H9 (cell line): ENCODE results near the gene RITA1. TPM values are rescaled to one million over a fixed set of nuclear protein-coding genes. Genes with fewer than 3 reads are reported as not detected.

Experiments
- DNase-seq: peaks from one replicate; pipeline ENCODE4 v3.0.0-alpha.2; 2017
- H2AFZ ChIP-seq: one replicate; pipeline ENCODE4 v1.6.1; 2013; ENCODE audit warnings: mild to moderate bottlenecking, low read length, control low read depth, moderate library complexity
- H2AK5ac ChIP-seq: 2 replicates; pipeline ENCODE4 v1.6.1; 2013; ENCODE audit warnings: low read length, control low read depth, mixed read lengths; ENCODE audit not compliant: insufficient read length
- H2BK120ac ChIP-seq: one replicate; pipeline ENCODE4 v1.6.1; 2013; ENCODE audit warnings: low read depth, mild to moderate bottlenecking, low read length, control low read depth, inconsistent platforms; ENCODE audit not compliant: poor library complexity, severe bottlenecking
- H2BK12ac ChIP-seq: 2 replicates; pipeline ENCODE4 v1.6.1; 2013; ENCODE audit warnings: low read length, control low read depth, mixed read lengths, low read depth; ENCODE audit not compliant: insufficient read length
- H2BK15ac ChIP-seq: 2 replicates; pipeline ENCODE4 v1.6.1; 2013; ENCODE audit warnings: low read depth, low read length, control low read depth
- H2BK20ac ChIP-seq: one replicate; pipeline ENCODE4 v1.6.1; 2013; ENCODE audit warnings: low read depth, mild to moderate bottlenecking, low read length, control low read depth, inconsistent platforms; ENCODE audit not compliant: poor library complexity, severe bottlenecking
- H2BK5ac ChIP-seq: 2 replicates; pipeline ENCODE4 v1.6.1; 2013; ENCODE audit warnings: low read length, control low read depth, mixed read lengths; ENCODE audit not compliant: insufficient read length
- H3K14ac ChIP-seq: 2 replicates; pipeline ENCODE4 v1.6.1; 2013; ENCODE audit warnings: low read length, control low read depth; ENCODE audit not compliant: insufficient read depth
- H3K18ac ChIP-seq: 2 replicates; pipeline ENCODE4 v1.6.1; 2013; ENCODE audit warnings: low read depth, mild to moderate bottlenecking, mixed read lengths, low read length, control low read depth; ENCODE audit not compliant: insufficient read length
- H3K23ac ChIP-seq: 2 replicates; pipeline ENCODE4 v1.6.1; 2013; ENCODE audit warnings: low read length, control low read depth, mixed read lengths, low read depth; ENCODE audit not compliant: insufficient read length
- H3K23me2 ChIP-seq: 2 replicates; pipeline ENCODE4 v1.6.1; 2013; ENCODE audit warnings: low read depth, mild to moderate bottlenecking, mixed read lengths, low read length, control low read depth; ENCODE audit not compliant: insufficient read length, poor library complexity, severe bottlenecking
- H3K27ac ChIP-seq: 2 replicates; pipeline ENCODE4 v1.5.1; 2013; ENCODE audit warnings: low read length, control low read depth, mixed read lengths, low read depth; ENCODE audit not compliant: insufficient read length
- H3K27me3 ChIP-seq: 2 replicates; pipeline ENCODE4 v1.6.1; 2013; ENCODE audit warnings: low read length, control low read depth, inconsistent platforms; ENCODE audit not compliant: insufficient read depth
- H3K4ac ChIP-seq: 2 replicates; pipeline ENCODE4 v1.6.1; 2013; ENCODE audit warnings: low read depth, mild to moderate bottlenecking, control low read depth, inconsistent platforms, low read length, moderate library complexity
- H3K4me1 ChIP-seq: 2 replicates; pipeline ENCODE4 v1.6.1; 2013; ENCODE audit warnings: low read length, control low read depth, inconsistent platforms; ENCODE audit not compliant: insufficient read depth
- H3K4me2 ChIP-seq: 2 replicates; pipeline ENCODE4 v1.6.1; 2013; ENCODE audit warnings: low read length, control low read depth, mixed read lengths; ENCODE audit not compliant: insufficient read length, insufficient read depth
- H3K56ac ChIP-seq: 2 replicates; pipeline ENCODE4 v1.6.1; 2013; ENCODE audit warnings: low read depth, mild to moderate bottlenecking, mixed read lengths, low read length, control low read depth; ENCODE audit not compliant: insufficient read length
- H3K79me1 ChIP-seq: 2 replicates; pipeline ENCODE4 v1.6.1; 2013; ENCODE audit warnings: low read depth, mild to moderate bottlenecking, moderate library complexity, low read length, control low read depth, inconsistent platforms; ENCODE audit not compliant: insufficient read depth, poor library complexity, severe bottlenecking
- H3K79me2 ChIP-seq: 2 replicates; pipeline ENCODE4 v1.6.1; 2013; ENCODE audit warnings: low read length, control low read depth, inconsistent platforms; ENCODE audit not compliant: insufficient read depth
- H3K9ac ChIP-seq: 2 replicates; pipeline ENCODE4 v1.6.1; 2013; ENCODE audit warnings: low read length, control low read depth, mixed read lengths; ENCODE audit not compliant: insufficient read length; ENCODE audit errors: extremely low read depth
- H3K9me3 ChIP-seq: one replicate; pipeline ENCODE4 v1.6.1; 2013; ENCODE audit warnings: low read depth, low read length, inconsistent platforms; ENCODE audit not compliant: control insufficient read depth
- H3T11ph ChIP-seq: one replicate; pipeline ENCODE4 v1.6.1; 2013; ENCODE audit warnings: mild to moderate bottlenecking, low read length, control low read depth, inconsistent platforms
- H4K20me1 ChIP-seq: one replicate; pipeline ENCODE4 v1.6.1; 2013; ENCODE audit not compliant: control insufficient read depth, insufficient read length, insufficient read depth
- H4K5ac ChIP-seq: 2 replicates; pipeline ENCODE4 v1.6.1; 2013; ENCODE audit warnings: low read depth, mild to moderate bottlenecking, mixed read lengths, low read length, control low read depth; ENCODE audit not compliant: insufficient read length
- H4K8ac ChIP-seq: replicated peaks from 2 replicates; pipeline ENCODE4 v1.6.1; 2013; ENCODE audit warnings: low read length, control low read depth, mixed read lengths, low read depth; ENCODE audit not compliant: insufficient read length
- H4K91ac ChIP-seq: 2 replicates; pipeline ENCODE4 v1.6.1; 2013; ENCODE audit warnings: low read depth, mild to moderate bottlenecking, moderate library complexity, mixed read lengths, low read length, control low read depth; ENCODE audit not compliant: insufficient read length
- H3K27ac Mint-ChIP-seq, 3 experiments: 2 replicates in 2 of 3; 3 replicates in 1 of 3; pipeline ENCODE4 v1.8.0; 2020 to 2021; ENCODE audit warnings: mixed read lengths in 3 of 3, mild to moderate bottlenecking in 1 of 3, moderate library complexity in 1 of 3
- H3K27me3 Mint-ChIP-seq: 2 replicates; pipeline ENCODE4 v1.8.0; 2021; ENCODE audit warnings: low read depth, mild to moderate bottlenecking, moderate library complexity, mixed read lengths
- H3K36me3 Mint-ChIP-seq, 3 experiments: 2 replicates in 2 of 3; 3 replicates in 1 of 3; pipeline ENCODE4 v1.8.0; 2020 to 2021; ENCODE audit warnings: low read depth in 3 of 3, mixed read lengths in 3 of 3; ENCODE audit not compliant: insufficient read depth in 1 of 3
- H3K4me1 Mint-ChIP-seq, 2 experiments: 2 replicates each; pipeline ENCODE4 v1.8.0; 2020; ENCODE audit warnings: mixed read lengths in 2 of 2
- H3K4me3 Mint-ChIP-seq, 2 experiments: 2 replicates in 1 of 2; 3 replicates in 1 of 2; pipeline ENCODE4 v1.8.0; 2020 to 2021; ENCODE audit warnings: mild to moderate bottlenecking in 2 of 2, mixed read lengths in 2 of 2, moderate library complexity in 1 of 2
- H3K9me3 Mint-ChIP-seq, 2 experiments: 2 replicates in 1 of 2; 3 replicates in 1 of 2; pipeline ENCODE4 v1.8.0; 2020; ENCODE audit warnings: mild to moderate bottlenecking in 2 of 2, mixed read lengths in 2 of 2, moderate library complexity in 1 of 2
- WGBS: extraction: QIAGEN DNeasy Blood & Tissue Kit; methylation state at CpG from one replicate; pipeline ENCODE4 v1.1.7; 2013; ENCODE audit warnings: missing lambda C conversion rate, low lambda C conversion rate, mixed read lengths; ENCODE audit not compliant: insufficient read length; ENCODE audit errors: extremely low coverage; 5-methylcytosine and 5-hydroxymethylcytosine counted together
- total RNA-seq: library from RNA; stranded (reverse); gene quantifications from 2 replicates; pipeline ENCODE4 v1.2.1, GENCODE V29; 2021
- TF ChIP-seq, protein P1 (sequence below): fragments of 200-600 bp; sonication (generic); conservative IDR thresholded peaks from 3 replicates; pipeline ENCODE4 v1.8.0; 2021; ENCODE audit warnings: antibody characterized with exemption, mild to moderate bottlenecking

RITA1 gene
- total RNA-seq, 1 experiment from 2014 or later, result 26.1 TPM

DNA sequence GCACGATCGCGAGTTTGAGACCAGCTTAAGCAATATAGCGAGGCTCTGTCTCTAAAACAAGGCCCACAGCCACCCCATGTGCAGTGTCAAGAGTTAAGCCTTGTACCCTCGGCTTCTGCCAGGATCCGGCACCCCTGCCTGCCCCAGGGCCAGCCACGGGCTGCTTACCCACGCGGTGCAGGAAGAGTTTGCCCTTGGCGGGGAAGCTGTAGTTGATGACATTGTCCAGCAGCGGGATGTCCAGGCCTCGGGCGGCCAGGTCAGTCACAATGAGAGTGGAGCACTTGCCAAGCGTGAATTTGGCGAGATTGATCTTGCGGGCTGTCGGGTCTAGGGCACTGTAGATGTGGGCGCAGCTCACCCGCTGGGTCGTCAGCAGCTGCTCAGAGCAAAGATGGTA lies 13.3 kb upstream of the RITA1 start:
- Histone ChIP-seq H2BK15ac (no peak overlapping the region), H3K9ac (no peak overlapping the region), H3K4ac (no peak overlapping the region), H3K79me2 (no peaks in the 10 kb centered on the region), H4K5ac (no peak overlapping the region), H3T11ph (no peak overlapping the region), H2BK5ac (no peak overlapping the region), H3K4me2 (no peak overlapping the region), H3K79me1 (no peaks in the 10 kb centered on the region), H3K18ac (no peak overlapping the region), H4K91ac (no peak overlapping the region), H2BK20ac (no peak overlapping the region), H4K20me1 (no peaks in the 10 kb centered on the region), H3K9me3 (no peaks in the 10 kb centered on the region), H3K27me3 (no peaks in the 10 kb centered on the region), H3K56ac (no peak overlapping the region), H4K8ac (no peak overlapping the region), H2BK120ac (no peak overlapping the region), H3K14ac (no peak overlapping the region; the same call in 1 of the 2 replicates), H2AK5ac (no peak overlapping the region), H3K4me1 (no peaks in the 10 kb centered on the region), H2BK12ac (no peak overlapping the region), H3K27ac (no peak overlapping the region), H2AFZ (no peak overlapping the region), H3K23me2 (no peaks in the 10 kb centered on the region), H3K23ac (no peak overlapping the region)
- no peak overlapping the region for H3K27ac Mint-ChIP-seq
- H3K4me3 Mint-ChIP-seq, result no peak overlapping the region
- WGBS, result no CpG with 5 or more reads among the region's 20 CpGs
- TF ChIP-seq, protein P1, sequence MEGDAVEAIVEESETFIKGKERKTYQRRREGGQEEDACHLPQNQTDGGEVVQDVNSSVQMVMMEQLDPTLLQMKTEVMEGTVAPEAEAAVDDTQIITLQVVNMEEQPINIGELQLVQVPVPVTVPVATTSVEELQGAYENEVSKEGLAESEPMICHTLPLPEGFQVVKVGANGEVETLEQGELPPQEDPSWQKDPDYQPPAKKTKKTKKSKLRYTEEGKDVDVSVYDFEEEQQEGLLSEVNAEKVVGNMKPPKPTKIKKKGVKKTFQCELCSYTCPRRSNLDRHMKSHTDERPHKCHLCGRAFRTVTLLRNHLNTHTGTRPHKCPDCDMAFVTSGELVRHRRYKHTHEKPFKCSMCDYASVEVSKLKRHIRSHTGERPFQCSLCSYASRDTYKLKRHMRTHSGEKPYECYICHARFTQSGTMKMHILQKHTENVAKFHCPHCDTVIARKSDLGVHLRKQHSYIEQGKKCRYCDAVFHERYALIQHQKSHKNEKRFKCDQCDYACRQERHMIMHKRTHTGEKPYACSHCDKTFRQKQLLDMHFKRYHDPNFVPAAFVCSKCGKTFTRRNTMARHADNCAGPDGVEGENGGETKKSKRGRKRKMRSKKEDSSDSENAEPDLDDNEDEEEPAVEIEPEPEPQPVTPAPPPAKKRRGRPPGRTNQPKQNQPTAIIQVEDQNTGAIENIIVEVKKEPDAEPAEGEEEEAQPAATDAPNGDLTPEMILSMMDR, result no peak
- H3K4me1 Mint-ChIP-seq, result no peaks in the 10 kb centered on the region
- no peaks in the 10 kb centered on the region for H3K9me3 Mint-ChIP-seq
- DNase-seq, result no peak
- peaks cover 54 to 81% (median 77%) of the 10 kb centered on the region in 3 experiments; a peak in 6 of 7 replicates for H3K36me3 Mint-ChIP-seq
- no peaks in the 10 kb centered on the region for H3K27me3 Mint-ChIP-seq
